HG03575 (cell line): Measurements from ENCODE around the gene INTS11.

ENCODE experiments used
- ATAC-seq: cut with Tn5 transposase; IDR thresholded peaks from one replicate; pipeline ENCODE4 v1.9.1; 2021; ENCODE audit not compliant: unreplicated experiment, insufficient number of reproducible peaks, low FRiP score; ENCODE audit errors: extremely low read depth

INTS11 gene

DNA sequence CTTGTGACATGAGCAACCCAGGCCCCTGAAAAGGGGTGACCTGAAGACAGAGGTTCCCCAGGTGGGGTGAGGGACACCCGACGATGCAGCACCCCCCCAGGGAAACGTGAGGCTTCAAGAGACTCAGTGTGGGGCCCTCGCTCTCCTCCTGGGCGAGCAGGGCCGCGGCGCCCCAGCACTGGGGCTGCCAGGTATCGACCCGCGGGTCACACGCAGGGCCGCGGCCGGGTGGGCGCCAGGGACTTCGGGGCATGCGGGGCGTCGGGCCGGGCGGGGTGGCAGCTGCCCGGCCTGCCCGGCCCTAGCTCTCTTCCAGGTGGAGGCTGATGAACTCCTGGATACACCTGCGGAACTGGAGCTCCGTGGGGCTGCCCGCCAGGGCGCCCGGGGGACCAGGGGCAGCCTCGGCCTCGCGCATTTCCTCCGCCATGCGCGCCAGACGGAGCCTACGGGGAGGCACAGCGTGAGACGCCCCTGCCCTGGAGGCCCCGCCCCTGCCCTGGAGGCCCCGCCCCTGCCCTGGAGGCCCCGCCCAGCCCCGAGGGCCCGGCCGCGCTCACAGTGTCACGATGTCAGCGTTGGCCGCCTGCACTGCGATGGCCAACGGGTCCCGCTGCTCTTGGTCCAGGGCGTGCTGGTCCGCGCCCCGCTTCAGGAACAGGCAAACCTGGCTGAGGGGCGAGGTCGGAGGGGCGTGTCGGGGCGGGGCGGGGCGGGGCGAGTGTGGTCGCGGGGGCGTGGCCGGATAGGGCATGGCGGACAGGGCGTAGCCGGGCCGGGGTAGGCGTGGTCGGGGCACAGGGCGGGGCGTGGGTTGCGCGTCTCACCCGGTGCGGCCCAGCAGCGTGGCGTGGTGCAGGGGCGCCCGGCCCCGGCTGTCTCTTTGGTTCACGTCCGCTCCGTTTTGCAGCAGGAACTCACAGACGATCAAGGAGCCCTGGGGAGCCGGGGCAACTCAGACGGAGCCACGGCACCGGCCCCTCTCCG lies 30.9 kb downstream of the INTS11 start:
- no peak for ATAC-seq

DNA sequence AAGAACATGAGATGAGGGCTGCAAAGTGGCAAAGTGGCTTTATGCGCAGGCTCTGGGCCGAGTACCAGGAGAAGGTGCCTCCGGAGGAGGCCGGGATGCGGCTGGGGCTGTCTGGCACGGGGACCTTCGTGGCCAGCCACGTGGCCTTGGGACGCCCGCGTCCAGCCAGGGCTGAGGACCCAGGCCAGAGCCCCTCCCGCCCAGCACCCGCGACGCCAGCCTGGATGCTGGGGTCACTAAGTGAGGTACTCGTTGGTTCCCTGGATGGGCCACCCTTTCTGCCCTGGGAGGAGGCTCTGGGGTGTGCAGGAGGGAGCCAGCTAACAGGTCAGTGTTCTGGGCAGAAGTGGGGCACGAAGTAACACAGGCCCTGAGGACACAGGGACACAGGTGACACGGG lies 31.6 kb downstream of the INTS11 start:
- ATAC-seq, result no peak

DNA sequence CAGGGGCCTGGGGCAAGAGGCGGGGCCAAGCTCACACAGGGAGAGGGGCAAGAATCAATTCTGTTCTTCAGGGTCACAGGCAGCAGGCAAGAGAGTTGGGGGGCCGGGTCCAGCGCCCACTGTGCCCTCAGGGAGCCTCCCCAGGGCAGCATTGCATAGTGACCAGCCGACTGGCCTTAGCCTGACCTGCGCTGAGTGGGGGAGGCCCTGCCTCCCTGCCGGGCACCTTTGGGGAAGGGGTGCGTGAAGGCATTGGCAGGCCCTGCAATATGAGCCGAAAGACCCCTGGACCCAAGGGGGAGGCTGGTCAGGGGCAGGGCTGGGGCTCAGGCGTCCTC lies 32.0 kb downstream of the INTS11 start:
- ATAC-seq, result no peak

DNA sequence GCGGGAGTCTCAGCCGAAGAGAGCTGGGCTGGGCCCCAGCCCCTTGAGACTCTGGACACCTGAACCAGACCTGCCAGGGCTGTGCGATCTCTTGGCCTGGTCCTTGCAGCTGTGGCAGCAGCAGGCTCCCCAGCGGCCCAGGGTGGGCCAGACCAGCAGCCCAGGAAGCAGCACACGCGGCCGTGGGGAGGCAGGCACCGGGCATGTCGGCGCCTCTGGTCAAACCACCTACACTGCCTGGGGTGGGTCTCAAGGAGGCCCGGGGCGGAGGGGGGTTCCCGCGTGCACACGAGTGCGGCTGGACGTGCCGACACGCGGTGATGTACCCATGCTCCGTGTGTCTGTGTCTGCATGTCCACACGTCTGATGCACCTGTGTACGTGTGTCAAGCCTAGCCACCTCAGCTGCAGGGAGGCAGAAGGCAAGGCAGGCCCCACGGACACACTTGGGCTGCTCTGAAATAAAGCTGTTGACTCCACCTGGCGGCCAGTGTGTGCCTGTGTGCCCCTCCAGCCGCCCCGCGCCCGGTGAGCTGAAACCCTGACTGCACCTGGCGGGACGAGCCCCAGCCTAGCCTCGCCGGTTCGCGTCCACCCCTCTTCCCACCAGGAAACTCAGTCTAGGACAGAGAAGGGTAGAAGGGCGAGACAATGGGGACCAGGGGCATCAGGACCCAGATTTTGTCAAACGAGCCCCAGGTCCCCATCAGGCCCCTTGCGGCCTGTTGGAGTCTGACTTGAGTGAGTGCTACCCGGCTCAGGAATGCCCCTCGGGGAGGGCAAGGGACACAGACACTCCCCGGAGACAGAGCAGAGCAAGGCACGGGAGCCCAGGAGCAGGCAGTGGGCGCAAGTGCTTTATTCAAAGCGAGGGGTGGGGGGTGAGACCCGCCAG lies 32.7 kb downstream of the INTS11 start:
- ATAC-seq, result no peak

DNA sequence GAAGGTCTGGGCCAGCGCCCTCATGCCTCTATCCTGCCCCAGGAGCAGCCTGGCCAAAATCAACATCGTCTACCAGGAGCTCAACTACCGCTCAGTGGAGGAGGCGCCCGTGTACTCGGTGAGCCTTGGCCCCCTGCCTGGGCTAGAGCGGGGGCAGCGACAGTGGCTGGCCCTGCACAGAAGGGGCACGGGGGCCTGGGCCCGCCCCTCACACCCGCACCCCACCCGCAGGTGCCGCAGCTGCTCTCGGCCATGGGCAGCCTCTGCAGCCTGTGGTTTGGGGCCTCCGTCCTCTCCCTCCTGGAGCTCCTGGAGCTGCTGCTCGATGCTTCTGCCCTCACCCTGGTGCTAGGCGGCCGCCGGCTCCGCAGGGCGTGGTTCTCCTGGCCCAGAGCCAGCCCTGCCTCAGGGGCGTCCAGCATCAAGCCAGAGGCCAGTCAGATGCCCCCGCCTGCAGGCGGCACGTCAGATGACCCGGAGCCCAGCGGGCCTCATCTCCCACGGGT lies 33.4 kb downstream of the INTS11 start:
- no peak for ATAC-seq

DNA sequence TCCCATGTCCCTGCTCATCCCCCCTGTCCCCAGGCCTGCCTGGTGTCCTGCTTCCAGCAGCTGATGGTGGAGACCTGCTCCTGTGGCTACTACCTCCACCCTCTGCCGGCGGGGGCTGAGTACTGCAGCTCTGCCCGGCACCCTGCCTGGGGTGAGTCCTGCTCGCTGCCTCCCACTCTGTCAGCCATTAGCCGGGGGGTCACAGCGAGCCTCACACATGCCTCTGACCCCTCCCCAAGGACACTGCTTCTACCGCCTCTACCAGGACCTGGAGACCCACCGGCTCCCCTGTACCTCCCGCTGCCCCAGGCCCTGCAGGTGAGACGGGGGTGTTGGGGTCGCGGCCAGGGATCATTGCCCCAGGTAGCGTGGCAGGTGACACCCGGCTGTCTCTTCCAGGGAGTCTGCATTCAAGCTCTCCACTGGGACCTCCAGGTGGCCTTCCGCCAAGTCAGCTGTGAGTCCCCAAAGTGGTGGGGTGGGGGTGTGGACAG lies 34.2 kb downstream of the INTS11 start:
- ATAC-seq, result no peak

DNA sequence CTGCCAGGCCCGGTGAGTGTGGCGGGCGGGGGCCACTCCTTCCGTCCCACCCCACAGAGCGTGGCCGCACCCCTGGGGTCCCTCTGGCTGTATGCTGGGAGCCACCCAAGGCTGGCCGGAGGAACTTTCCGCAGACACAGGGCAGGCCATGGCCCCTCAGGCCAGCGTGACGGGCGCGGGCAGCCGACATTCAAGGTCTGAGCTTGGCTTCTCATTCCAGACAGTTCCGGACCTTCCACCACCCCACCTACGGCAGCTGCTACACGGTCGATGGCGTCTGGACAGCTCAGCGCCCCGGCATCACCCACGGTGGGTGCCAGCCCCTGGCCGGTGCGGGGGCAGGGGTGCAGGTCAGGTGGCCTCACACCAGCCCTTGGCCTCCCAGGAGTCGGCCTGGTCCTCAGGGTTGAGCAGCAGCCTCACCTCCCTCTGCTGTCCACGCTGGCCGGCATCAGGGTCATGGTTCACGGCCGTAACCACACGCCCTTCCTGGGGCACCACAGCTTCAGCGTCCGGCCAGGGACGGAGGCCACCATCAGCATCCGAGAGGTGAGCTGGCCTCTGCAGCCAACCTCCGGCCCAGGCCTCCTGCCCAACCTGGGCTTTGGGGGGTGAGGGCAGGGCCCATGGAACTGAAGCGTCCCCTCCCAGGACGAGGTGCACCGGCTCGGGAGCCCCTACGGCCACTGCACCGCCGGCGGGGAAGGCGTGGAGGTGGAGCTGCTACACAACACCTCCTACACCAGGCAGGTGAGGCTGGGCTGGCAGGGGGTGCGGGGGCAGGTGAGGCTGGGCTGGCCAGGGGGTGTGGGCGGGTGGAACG lies 37.0 kb downstream of the INTS11 start:
- no peak for ATAC-seq

DNA sequence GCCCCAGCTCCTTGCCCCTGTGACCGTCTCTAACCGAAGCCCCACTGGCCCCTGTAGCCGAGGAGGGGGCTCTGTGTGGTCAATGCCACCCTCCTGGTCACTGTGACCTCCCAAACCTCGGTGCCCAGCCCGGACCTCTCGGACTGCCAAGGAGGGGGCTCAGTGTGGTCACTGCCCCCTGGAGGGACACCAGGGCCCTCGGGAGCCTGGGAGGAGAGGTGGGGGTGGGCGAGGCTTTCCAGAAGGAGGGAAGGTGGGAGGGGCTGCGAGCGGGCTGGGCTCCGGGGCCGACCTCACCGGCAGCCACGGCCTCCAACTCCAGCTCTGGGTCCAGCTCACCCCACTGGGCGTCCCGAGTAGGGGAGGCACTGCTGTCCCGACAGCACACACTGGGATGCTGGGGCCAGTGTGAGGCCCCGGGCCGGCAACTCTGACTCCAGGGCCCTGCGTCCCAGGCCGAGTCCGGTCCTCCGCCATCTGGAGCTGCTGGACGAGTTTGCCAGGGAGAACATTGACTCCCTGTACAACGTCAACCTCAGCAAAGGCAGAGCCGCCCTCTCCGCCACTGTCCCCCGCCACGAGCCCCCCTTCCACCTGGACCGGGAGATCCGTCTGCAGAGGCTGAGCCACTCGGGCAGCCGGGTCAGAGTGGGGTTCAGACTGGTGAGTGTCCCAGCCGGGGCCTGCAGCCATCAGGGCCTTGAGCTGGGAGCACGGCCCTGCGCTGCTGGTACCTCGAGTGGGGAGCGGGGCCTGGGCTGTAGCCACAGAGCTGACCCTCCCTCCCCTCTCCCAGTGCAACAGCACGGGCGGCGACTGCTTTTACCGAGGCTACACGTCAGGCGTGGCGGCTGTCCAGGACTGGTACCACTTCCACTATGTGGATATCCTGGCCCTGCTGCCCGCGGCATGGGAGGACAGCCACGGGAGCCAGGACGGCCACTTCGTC lies 37.9 kb downstream of the INTS11 start:
- ATAC-seq, result no peak

DNA sequence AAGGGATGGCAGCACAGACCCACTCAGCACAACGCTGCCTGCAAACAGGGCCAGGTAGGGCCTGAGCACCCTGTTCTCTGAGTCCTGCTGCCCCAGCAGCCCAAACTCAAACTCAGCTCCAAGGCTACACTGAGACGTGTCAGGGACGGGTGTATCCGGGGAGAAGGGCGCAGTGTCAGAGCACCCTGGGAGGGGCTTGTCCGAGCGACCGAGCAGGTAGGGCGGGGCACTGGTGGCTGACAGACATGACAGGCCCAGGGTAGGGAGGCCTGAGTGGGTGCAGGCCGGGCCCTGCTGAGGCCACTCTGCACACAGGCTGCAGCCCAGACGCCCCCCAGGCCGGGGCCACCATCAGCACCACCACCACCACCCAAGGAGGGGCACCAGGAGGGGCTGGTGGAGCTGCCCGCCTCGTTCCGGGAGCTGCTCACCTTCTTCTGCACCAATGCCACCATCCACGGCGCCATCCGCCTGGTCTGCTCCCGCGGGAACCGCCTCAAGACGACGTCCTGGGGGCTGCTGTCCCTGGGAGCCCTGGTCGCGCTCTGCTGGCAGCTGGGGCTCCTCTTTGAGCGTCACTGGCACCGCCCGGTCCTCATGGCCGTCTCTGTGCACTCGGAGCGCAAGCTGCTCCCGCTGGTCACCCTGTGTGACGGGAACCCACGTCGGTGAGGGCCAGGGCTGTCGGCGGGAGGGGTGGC lies 38.7 kb downstream of the INTS11 start:
- ATAC-seq, result no peak

DNA sequence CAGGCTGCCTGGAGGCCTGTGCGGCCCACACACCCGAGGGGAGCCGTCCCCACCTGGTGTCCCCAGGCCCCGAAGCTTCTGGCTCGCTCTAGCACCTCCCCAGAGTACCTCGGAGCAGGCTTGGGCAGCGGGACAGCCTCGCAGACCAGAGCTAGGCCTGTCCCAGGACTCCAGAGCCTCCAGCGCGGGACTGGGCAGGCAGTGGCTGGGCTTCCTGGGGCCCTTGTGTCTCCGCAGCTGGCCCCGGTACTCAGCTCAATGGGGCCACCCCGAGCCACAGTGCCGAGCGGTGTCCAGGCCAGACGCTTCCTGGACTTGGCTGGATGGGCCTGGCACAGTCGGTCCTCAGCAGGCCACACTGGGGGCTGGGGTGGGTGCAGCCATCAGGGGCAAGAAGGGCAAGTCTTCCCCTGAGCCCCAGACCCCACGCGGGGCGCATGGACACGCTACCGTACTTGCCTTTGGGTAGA lies 39.3 kb downstream of the INTS11 start:
- no peak for ATAC-seq

DNA sequence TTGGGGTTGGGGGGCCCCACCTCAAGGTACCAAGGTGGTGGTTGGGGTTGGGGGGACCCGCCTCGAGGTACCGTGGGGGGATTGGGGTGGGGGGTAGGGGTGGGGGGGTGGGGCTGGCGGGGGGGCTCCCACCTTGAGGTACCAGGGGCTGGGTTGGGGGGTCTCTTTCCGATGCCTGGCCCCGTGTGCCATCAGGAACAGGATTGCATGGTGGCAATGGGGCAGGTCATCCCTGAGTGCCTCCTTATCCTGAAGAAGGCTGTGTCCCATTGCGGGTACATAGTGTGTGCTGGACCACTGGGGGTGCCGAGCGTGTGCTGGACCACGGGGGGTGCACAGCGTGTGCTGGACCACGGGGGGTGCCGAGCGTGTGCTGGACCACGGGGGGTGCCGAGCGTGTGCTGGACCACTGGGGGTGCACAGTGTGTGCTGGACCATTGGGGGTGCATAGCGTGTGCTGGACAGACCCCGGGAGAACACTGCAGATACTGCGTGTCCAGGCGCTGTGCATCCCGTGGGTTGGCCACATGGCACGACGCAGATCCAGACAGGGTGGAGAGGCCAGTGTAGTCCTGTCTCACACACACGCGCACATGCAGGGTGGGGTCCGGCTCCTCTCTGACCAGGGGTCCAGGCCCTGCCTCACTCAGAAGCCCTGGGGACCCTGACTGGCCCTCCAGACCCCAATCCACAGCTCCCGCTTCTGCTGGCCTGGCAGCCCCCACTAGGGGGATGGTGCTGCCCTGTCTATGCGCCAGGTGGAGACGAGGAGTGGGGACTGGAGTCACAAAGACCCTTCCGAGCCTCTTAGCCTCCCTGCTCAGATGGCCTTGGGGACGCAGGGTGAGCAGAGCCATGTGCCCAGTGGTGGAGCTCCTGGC lies 40.0 kb downstream of the INTS11 start:
- ATAC-seq, result no peak

DNA sequence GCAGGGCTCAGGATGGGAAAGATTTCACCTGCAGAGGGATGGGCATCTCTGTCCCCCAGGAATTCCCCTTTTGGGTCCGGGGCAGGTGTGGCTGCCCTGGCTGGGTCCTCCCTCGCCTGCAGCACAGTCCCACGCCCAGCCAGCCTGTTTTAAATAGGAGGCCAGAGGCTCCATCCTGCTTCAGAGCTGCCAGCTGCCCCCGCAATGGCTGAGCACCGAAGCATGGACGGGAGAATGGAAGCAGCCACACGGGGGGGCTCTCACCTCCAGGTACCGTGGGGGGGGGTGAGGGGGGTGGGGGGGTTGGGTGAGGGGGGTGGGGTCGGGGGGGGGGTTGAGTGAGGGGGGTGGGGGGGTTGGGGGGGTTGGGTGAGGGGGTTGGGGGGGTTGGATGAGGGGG lies 40.6 kb downstream of the INTS11 start:
- no peak for ATAC-seq

DNA sequence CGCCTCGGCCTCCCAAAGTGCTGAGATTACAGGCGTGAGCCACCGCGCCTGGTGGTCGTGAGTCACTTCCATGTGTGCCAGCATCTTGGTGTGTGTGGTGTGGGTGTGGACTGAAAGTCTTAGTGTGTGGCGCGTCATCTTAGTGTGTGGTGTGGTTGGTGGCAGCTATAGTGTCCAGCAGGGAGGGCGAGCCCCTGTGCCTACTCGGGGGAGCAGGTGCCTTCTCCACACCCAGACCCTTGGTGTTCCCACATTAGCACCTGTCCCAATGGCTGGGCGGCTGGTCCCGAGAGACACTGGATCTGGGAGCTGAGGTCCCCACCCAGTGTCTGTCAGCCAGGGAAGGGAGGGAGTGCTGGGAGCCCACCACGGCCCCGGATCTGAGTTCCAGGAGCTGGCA lies 41.5 kb downstream of the INTS11 start:
- no peak for ATAC-seq

DNA sequence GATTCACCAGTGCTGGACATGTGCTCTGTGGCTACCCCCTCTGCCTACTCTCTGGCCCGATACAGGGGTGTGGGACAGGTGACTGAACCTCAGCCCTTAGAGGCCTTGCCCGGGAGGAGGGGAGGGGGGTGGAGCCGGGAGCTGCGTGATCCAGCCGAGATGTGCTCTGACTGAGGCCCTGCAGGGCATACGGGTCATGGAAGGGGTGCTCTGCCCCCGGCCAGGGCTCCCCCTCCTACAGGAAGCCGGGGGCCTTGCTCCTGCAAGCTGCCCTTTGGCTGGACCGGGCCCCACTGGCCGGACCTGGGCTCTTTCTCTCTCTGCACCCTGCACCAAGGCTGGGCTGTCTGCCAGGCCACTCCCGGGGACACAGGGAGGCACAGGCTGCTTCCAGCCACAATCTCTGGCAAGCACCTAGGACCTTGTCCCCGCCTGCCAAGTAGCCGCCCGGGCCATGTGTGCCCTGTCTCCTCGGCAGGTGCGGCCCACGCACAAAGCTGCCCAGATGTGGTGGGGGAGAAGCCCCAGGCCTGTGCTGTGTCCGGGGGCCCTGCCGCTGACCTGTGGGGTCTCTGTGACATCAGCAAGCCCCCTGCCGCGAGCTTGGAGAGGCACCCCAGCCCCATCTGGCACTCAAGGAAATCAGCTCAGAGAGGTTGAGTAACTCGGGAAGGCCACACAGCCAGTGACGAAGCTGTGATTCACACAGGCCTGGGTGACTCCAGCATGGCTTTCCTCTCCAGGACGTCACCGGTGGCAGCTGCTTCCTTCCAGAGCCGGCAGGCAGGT lies 42.7 kb downstream of the INTS11 start:
- ATAC-seq, result no peak

DNA sequence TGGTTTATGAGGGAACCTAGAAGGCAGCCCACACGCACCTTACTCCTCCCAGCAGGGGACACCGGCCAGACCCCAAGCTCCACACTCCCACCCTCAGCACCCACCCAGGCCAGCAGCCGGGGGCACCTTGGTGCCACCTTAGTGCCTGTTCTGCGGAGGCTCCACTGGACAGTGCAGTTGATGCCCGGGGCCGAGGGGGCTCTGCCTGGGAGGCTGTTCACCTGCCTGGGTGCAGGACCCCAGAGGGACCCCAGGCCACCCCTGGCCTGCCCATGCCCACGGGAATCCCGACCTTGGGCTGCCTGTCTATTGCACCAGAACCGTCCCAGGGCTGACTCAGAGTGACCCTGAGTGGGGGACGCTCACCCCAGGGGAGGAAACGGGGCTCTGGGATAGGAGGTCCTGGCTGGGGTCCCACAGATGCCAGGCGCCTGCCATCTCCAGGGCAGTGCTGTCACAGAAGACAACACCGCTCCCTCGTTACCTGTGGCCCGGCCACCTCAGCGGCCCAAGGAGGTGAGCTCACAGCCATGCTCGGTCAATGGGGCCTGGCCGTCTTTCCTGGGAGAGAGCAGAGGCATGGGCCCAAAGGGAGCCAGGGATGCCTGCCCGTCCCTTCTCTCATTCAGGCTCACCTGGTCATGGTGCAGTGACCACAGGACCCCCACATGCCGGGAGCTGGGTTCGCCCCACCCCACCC lies 43.5 kb downstream of the INTS11 start:
- ATAC-seq, result no peak
